HEK293 (cell line): ENCODE results near the gene NCK2.

Source experiments
- CTCF ChIA-PET: fragments of 350-600 bp; formaldehyde crosslinking; extraction: SDS; loops from one replicate; lab custom pipeline; 2021; ENCODE audit warnings: antibody characterized with exemption; lab: Yijun Ruan, JAX
- POLR2A ChIA-PET: fragments of 300-600 bp; formaldehyde crosslinking; extraction: SDS; loops from one replicate; lab custom pipeline; 2020; ENCODE audit warnings: antibody characterized with exemption, inconsistent platforms; lab: Yijun Ruan, JAX
- H3K27ac ChIP-seq: fragments of 200-500 bp; sonication (Bioruptor generic); 2 replicates; pipeline ENCODE4 v1.5.1; 2014; ENCODE audit warnings: low read depth, low read length, control low read depth, inconsistent platforms; ENCODE audit errors: extremely low read depth
- H3K36me3 ChIP-seq, 2 experiments: fragments of 200-500 bp in 1 of 2; sonication (Bioruptor generic) in 1 of 2; 1 replicate in 1 of 2; 2 replicates in 1 of 2; pipeline ENCODE4 v1.5.1; 2014 to 2017; ENCODE audit warnings: inconsistent platforms in 2 of 2, low read length in 2 of 2; ENCODE audit not compliant: control insufficient read depth in 2 of 2, insufficient read depth in 1 of 2
- H3K4me1 ChIP-seq: fragments of 200-500 bp; sonication (Bioruptor generic); 2 replicates; pipeline ENCODE4 v1.5.1; 2014; ENCODE audit warnings: mild to moderate bottlenecking, low read length, inconsistent platforms; ENCODE audit not compliant: control insufficient read depth, insufficient read depth
- H3K4me3 ChIP-seq: 2 replicates; pipeline ENCODE4 v1.5.1; 2011; ENCODE audit warnings: low read depth, mild to moderate bottlenecking, control low read depth, low read length, moderate library complexity
- H3K9me3 ChIP-seq: fragments of 200-500 bp; sonication (Bioruptor generic); 2 replicates; pipeline ENCODE4 v1.5.1; 2014; ENCODE audit warnings: low read depth, low read length, inconsistent platforms; ENCODE audit not compliant: control insufficient read depth, insufficient read depth
- KLF16 ChIP-seq: fragments of 450-650 bp; formaldehyde crosslinking; IDR thresholded peaks from 2 replicates; pipeline ENCODE4 v1.5.1; 2017; ENCODE audit warnings: missing biosample characterization, missing genetic modification characterization
- MEIS1 ChIP-seq: sonication (generic); formaldehyde crosslinking; IDR thresholded peaks from 2 replicates; pipeline ENCODE4 v1.8.1; 2022; ENCODE audit warnings: missing genetic modification reagents, mild to moderate bottlenecking, borderline replicate concordance
- ZBTB1 ChIP-seq: fragments of 450-650 bp; formaldehyde crosslinking; IDR thresholded peaks from 2 replicates; pipeline ENCODE4 v1.5.1; 2016; ENCODE audit warnings: missing biosample characterization, missing genetic modification characterization
- ZBTB20 ChIP-seq: fragments of 450-650 bp; formaldehyde crosslinking; IDR thresholded peaks from 2 replicates; pipeline ENCODE4 v1.5.1; 2016; ENCODE audit warnings: missing biosample characterization, missing genetic modification characterization
- ZBTB21 ChIP-seq: fragments of 450-650 bp; formaldehyde crosslinking; IDR thresholded peaks from 2 replicates; pipeline ENCODE4 v1.5.1; 2017; ENCODE audit warnings: missing biosample characterization, missing genetic modification characterization
- ZFHX2 ChIP-seq: fragments of 450-650 bp; formaldehyde crosslinking; conservative IDR thresholded peaks from 2 replicates; pipeline ENCODE4 v1.5.1; 2016; ENCODE audit warnings: missing biosample characterization, missing genetic modification characterization
- ZNF157 ChIP-seq: fragments of 450-650 bp; formaldehyde crosslinking; IDR thresholded peaks from 2 replicates; pipeline ENCODE4 v1.5.1; 2016; ENCODE audit warnings: missing biosample characterization, missing genetic modification characterization
- ZNF354C ChIP-seq: fragments of 450-650 bp; formaldehyde crosslinking; IDR thresholded peaks from 2 replicates; pipeline ENCODE4 v1.5.1; 2016; ENCODE audit warnings: missing biosample characterization, missing genetic modification characterization, low read depth, borderline replicate concordance
- ZNF623 ChIP-seq: fragments of 450-650 bp; formaldehyde crosslinking; IDR thresholded peaks from 2 replicates; pipeline ENCODE4 v1.5.1; 2016; ENCODE audit warnings: missing biosample characterization, missing genetic modification characterization
- ZNF654 ChIP-seq: fragments of 450-650 bp; formaldehyde crosslinking; IDR thresholded peaks from 2 replicates; pipeline ENCODE4 v1.5.1; 2016; ENCODE audit warnings: low read depth, missing biosample characterization, missing genetic modification characterization
- ZNF658 ChIP-seq: fragments of 450-650 bp; formaldehyde crosslinking; IDR thresholded peaks from 2 replicates; pipeline ENCODE4; 2016; ENCODE audit warnings: missing biosample characterization, missing genetic modification characterization
- TF ChIP-seq, protein P1 (sequence below): fragments of 450-650 bp; formaldehyde crosslinking; IDR thresholded peaks from 2 replicates; pipeline ENCODE4 v1.5.1; 2016; ENCODE audit warnings: missing biosample characterization, missing genetic modification characterization
- TF ChIP-seq, protein P2 (sequence below): fragments of 450-650 bp; formaldehyde crosslinking; IDR thresholded peaks from 2 replicates; pipeline ENCODE4 v1.5.1; 2016; ENCODE audit warnings: missing biosample characterization, missing genetic modification characterization, borderline replicate concordance
- TF ChIP-seq, protein P3 (sequence below): fragments of 450-650 bp; formaldehyde crosslinking; IDR thresholded peaks from 2 replicates; pipeline ENCODE4 v1.5.1; 2016; ENCODE audit warnings: missing biosample characterization, missing genetic modification characterization
- TF ChIP-seq, protein P4 (sequence below): fragments of 450-650 bp; formaldehyde crosslinking; IDR thresholded peaks from 2 replicates; pipeline ENCODE4 v1.5.1; 2016; ENCODE audit warnings: missing biosample characterization, missing genetic modification characterization

Gene NCK2

DNA sequence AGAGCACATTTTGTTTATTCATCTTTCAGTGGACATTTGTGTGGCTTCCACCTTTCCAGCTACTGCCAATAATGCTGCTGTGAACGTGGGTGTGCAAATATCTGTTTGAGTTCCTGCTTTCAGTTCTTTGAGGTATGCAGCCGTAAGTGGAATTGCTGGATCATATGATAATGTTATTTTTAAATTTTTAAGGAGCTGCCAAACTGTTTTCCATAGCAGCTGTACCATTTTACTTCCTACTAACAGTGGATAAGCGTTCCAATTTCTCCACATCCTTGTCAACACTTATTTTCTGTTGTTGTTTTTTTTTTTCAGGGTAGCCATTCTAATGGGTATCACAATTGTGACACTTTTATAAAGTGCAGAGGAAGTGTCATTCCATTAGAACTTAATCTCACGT is 162.5 kb downstream of the NCK2 start:
- TF ChIP-seq ZBTB20 (tag by site-specific recombination) = no peak
- TF ChIP-seq KLF16 (tag by site-specific recombination) = no peak
- no peak for TF ChIP-seq ZBTB21
- TF ChIP-seq, protein P1, sequence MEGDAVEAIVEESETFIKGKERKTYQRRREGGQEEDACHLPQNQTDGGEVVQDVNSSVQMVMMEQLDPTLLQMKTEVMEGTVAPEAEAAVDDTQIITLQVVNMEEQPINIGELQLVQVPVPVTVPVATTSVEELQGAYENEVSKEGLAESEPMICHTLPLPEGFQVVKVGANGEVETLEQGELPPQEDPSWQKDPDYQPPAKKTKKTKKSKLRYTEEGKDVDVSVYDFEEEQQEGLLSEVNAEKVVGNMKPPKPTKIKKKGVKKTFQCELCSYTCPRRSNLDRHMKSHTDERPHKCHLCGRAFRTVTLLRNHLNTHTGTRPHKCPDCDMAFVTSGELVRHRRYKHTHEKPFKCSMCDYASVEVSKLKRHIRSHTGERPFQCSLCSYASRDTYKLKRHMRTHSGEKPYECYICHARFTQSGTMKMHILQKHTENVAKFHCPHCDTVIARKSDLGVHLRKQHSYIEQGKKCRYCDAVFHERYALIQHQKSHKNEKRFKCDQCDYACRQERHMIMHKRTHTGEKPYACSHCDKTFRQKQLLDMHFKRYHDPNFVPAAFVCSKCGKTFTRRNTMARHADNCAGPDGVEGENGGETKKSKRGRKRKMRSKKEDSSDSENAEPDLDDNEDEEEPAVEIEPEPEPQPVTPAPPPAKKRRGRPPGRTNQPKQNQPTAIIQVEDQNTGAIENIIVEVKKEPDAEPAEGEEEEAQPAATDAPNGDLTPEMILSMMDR (tag by site-specific recombination) = no peak
- TF ChIP-seq ZNF354C = no peak
- TF ChIP-seq ZBTB1 (tag by site-specific recombination) = no peak
- TF ChIP-seq, protein P2, sequence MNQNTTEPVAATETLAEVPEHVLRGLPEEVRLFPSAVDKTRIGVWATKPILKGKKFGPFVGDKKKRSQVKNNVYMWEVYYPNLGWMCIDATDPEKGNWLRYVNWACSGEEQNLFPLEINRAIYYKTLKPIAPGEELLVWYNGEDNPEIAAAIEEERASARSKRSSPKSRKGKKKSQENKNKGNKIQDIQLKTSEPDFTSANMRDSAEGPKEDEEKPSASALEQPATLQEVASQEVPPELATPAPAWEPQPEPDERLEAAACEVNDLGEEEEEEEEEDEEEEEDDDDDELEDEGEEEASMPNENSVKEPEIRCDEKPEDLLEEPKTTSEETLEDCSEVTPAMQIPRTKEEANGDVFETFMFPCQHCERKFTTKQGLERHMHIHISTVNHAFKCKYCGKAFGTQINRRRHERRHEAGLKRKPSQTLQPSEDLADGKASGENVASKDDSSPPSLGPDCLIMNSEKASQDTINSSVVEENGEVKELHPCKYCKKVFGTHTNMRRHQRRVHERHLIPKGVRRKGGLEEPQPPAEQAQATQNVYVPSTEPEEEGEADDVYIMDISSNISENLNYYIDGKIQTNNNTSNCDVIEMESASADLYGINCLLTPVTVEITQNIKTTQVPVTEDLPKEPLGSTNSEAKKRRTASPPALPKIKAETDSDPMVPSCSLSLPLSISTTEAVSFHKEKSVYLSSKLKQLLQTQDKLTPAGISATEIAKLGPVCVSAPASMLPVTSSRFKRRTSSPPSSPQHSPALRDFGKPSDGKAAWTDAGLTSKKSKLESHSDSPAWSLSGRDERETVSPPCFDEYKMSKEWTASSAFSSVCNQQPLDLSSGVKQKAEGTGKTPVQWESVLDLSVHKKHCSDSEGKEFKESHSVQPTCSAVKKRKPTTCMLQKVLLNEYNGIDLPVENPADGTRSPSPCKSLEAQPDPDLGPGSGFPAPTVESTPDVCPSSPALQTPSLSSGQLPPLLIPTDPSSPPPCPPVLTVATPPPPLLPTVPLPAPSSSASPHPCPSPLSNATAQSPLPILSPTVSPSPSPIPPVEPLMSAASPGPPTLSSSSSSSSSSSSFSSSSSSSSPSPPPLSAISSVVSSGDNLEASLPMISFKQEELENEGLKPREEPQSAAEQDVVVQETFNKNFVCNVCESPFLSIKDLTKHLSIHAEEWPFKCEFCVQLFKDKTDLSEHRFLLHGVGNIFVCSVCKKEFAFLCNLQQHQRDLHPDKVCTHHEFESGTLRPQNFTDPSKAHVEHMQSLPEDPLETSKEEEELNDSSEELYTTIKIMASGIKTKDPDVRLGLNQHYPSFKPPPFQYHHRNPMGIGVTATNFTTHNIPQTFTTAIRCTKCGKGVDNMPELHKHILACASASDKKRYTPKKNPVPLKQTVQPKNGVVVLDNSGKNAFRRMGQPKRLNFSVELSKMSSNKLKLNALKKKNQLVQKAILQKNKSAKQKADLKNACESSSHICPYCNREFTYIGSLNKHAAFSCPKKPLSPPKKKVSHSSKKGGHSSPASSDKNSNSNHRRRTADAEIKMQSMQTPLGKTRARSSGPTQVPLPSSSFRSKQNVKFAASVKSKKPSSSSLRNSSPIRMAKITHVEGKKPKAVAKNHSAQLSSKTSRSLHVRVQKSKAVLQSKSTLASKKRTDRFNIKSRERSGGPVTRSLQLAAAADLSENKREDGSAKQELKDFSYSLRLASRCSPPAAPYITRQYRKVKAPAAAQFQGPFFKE (tag by site-specific recombination) = no peak
- no peak for TF ChIP-seq ZFHX2 (tag by site-specific recombination)
- TF ChIP-seq ZNF623 (tag by site-specific recombination) = no peak
- TF ChIP-seq MEIS1 (CRISPR knock-in tag) = no peak
- no peak for TF ChIP-seq ZNF654 (tag by site-specific recombination)
- TF ChIP-seq, protein P3, sequence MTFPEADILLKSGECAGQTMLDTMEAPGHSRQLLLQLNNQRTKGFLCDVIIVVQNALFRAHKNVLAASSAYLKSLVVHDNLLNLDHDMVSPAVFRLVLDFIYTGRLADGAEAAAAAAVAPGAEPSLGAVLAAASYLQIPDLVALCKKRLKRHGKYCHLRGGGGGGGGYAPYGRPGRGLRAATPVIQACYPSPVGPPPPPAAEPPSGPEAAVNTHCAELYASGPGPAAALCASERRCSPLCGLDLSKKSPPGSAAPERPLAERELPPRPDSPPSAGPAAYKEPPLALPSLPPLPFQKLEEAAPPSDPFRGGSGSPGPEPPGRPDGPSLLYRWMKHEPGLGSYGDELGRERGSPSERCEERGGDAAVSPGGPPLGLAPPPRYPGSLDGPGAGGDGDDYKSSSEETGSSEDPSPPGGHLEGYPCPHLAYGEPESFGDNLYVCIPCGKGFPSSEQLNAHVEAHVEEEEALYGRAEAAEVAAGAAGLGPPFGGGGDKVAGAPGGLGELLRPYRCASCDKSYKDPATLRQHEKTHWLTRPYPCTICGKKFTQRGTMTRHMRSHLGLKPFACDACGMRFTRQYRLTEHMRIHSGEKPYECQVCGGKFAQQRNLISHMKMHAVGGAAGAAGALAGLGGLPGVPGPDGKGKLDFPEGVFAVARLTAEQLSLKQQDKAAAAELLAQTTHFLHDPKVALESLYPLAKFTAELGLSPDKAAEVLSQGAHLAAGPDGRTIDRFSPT (tag by site-specific recombination) = no peak
- TF ChIP-seq ZNF658 (tag by site-specific recombination) = no peak
- TF ChIP-seq ZNF157 (tag by site-specific recombination) = no peak
- TF ChIP-seq, protein P4, sequence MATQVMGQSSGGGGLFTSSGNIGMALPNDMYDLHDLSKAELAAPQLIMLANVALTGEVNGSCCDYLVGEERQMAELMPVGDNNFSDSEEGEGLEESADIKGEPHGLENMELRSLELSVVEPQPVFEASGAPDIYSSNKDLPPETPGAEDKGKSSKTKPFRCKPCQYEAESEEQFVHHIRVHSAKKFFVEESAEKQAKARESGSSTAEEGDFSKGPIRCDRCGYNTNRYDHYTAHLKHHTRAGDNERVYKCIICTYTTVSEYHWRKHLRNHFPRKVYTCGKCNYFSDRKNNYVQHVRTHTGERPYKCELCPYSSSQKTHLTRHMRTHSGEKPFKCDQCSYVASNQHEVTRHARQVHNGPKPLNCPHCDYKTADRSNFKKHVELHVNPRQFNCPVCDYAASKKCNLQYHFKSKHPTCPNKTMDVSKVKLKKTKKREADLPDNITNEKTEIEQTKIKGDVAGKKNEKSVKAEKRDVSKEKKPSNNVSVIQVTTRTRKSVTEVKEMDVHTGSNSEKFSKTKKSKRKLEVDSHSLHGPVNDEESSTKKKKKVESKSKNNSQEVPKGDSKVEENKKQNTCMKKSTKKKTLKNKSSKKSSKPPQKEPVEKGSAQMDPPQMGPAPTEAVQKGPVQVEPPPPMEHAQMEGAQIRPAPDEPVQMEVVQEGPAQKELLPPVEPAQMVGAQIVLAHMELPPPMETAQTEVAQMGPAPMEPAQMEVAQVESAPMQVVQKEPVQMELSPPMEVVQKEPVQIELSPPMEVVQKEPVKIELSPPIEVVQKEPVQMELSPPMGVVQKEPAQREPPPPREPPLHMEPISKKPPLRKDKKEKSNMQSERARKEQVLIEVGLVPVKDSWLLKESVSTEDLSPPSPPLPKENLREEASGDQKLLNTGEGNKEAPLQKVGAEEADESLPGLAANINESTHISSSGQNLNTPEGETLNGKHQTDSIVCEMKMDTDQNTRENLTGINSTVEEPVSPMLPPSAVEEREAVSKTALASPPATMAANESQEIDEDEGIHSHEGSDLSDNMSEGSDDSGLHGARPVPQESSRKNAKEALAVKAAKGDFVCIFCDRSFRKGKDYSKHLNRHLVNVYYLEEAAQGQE = no peak
- Histone ChIP-seq H3K4me3 (no peak overlapping the region), H3K36me3 (no peaks in the 10 kb centered on the region), H3K27ac (no peak overlapping the region), H3K4me1 (no peaks in the 10 kb centered on the region), H3K9me3 (no peaks in the 10 kb centered on the region)
- ChIA-PET POLR2A (no interaction called here), CTCF (no interaction called here)
